Mesenchymal stem cell (in vitro differentiated cells and primary cell): ENCODE measurements around the gene ZNF521.

ENCODE experiments used
- DNase-seq: peaks from one replicate; pipeline ENCODE4 v3.0.0-alpha.2; 2013
- H2AFZ ChIP-seq: one replicate; pipeline ENCODE4 v1.6.1; 2013; ENCODE audit warnings: low read depth, mild to moderate bottlenecking, control low read depth, inconsistent platforms, low read length, moderate library complexity
- H2AK5ac ChIP-seq: 2 replicates; pipeline ENCODE4 v1.6.1; 2013; ENCODE audit warnings: low read length, moderate library complexity, mild to moderate bottlenecking, inconsistent platforms; ENCODE audit not compliant: severe bottlenecking
- H2BK120ac ChIP-seq: one replicate; pipeline ENCODE4 v1.6.1; 2013; ENCODE audit warnings: low read depth, mild to moderate bottlenecking, inconsistent platforms, low read length, moderate library complexity
- H2BK12ac ChIP-seq, 2 experiments: one replicate each; pipeline ENCODE4 v1.6.1; 2013; ENCODE audit warnings: inconsistent platforms in 2 of 2, low read length in 2 of 2, mild to moderate bottlenecking in 2 of 2, moderate library complexity in 2 of 2, control low read depth in 1 of 2
- H2BK15ac ChIP-seq: one replicate; pipeline ENCODE4 v1.6.1; 2013; ENCODE audit warnings: mild to moderate bottlenecking, low read depth, inconsistent platforms; ENCODE audit not compliant: poor library complexity, severe bottlenecking
- H2BK5ac ChIP-seq: 2 replicates; pipeline ENCODE4 v1.6.1; 2013; ENCODE audit warnings: low read depth, mild to moderate bottlenecking, low read length, control low read depth, inconsistent platforms; ENCODE audit not compliant: poor library complexity, severe bottlenecking
- H3K14ac ChIP-seq, 2 experiments: one replicate each; pipeline ENCODE4 v1.6.1; 2013; ENCODE audit warnings: inconsistent platforms in 2 of 2, low read length in 2 of 2, control low read depth in 1 of 2, mild to moderate bottlenecking in 1 of 2, moderate library complexity in 1 of 2
- H3K18ac ChIP-seq, 2 experiments: one replicate each; pipeline ENCODE4 v1.6.1; 2013; ENCODE audit warnings: inconsistent platforms in 2 of 2, low read length in 2 of 2, control low read depth in 1 of 2, low read depth in 1 of 2, mild to moderate bottlenecking in 1 of 2
- H3K23ac ChIP-seq, 2 experiments: one replicate each; pipeline ENCODE4 v1.6.1; 2013; ENCODE audit warnings: inconsistent platforms in 2 of 2, low read length in 2 of 2, mild to moderate bottlenecking in 2 of 2, moderate library complexity in 2 of 2, control low read depth in 1 of 2
- H3K27ac ChIP-seq: 2 replicates; pipeline ENCODE4 v1.5.1; 2013; ENCODE audit warnings: mild to moderate bottlenecking, moderate library complexity, low read length, control low read depth, inconsistent platforms; ENCODE audit not compliant: poor library complexity, severe bottlenecking
- H3K27me3 ChIP-seq, 2 experiments: 2 replicates each; pipeline versions ENCODE4 v1.6.1 to v1.7.0; 2013; ENCODE audit warnings: low read length in 2 of 2, mild to moderate bottlenecking in 2 of 2, moderate library complexity in 2 of 2, control low read depth in 1 of 2, inconsistent platforms in 1 of 2; ENCODE audit not compliant: control insufficient read depth in 1 of 2, insufficient read depth in 1 of 2
- H3K36me3 ChIP-seq, 2 experiments: 2 replicates each; pipeline versions ENCODE4 v1.6.1 to v1.7.0; 2013; ENCODE audit warnings: low read length in 2 of 2, control low read depth in 1 of 2, inconsistent platforms in 1 of 2, low read depth in 1 of 2, mild to moderate bottlenecking in 1 of 2; ENCODE audit not compliant: insufficient read depth in 2 of 2, control insufficient read depth in 1 of 2
- H3K4ac ChIP-seq, 2 experiments: one replicate each; pipeline ENCODE4 v1.6.1; 2013; ENCODE audit warnings: inconsistent platforms in 2 of 2, low read length in 2 of 2, mild to moderate bottlenecking in 2 of 2, moderate library complexity in 2 of 2, control low read depth in 1 of 2, low read depth in 1 of 2
- H3K4me1 ChIP-seq: 2 replicates; pipeline ENCODE4 v1.6.1; 2013; ENCODE audit warnings: low read depth, low read length, control low read depth; ENCODE audit not compliant: control insufficient read depth, insufficient read depth
- H3K4me2 ChIP-seq: 2 replicates; pipeline ENCODE4 v1.6.1; 2013; ENCODE audit warnings: low read length, mild to moderate bottlenecking, inconsistent platforms; ENCODE audit not compliant: poor library complexity, severe bottlenecking
- H3K4me3 ChIP-seq, 2 experiments: 2 replicates each; pipeline versions ENCODE4 v1.5.1 to v1.7.0; 2013; ENCODE audit warnings: low read length in 2 of 2, mild to moderate bottlenecking in 2 of 2, control low read depth in 1 of 2, low read depth in 1 of 2; ENCODE audit not compliant: insufficient read depth in 1 of 2
- H3K79me1 ChIP-seq: replicated peaks from 2 replicates; pipeline ENCODE4 v1.6.1; 2013; ENCODE audit warnings: mild to moderate bottlenecking, control low read depth, low read length, inconsistent platforms; ENCODE audit not compliant: poor library complexity, severe bottlenecking
- H3K9ac ChIP-seq: 2 replicates; pipeline ENCODE4 v1.7.0; 2013; ENCODE audit warnings: mild to moderate bottlenecking, low read length, moderate library complexity
- H3K9me3 ChIP-seq: 2 replicates; pipeline ENCODE4 v1.7.0; 2013; ENCODE audit warnings: mild to moderate bottlenecking, low read length; ENCODE audit not compliant: control insufficient read depth
- H4K8ac ChIP-seq: one replicate; pipeline ENCODE4 v1.6.1; 2013; ENCODE audit warnings: inconsistent platforms, mild to moderate bottlenecking, low read length, moderate library complexity
- H4K91ac ChIP-seq: one replicate; pipeline ENCODE4 v1.6.1; 2013; ENCODE audit warnings: mild to moderate bottlenecking, low read length, inconsistent platforms
- WGBS: methylation state at CpG from one replicate; pipeline ENCODE4 v1.1.7; 2013; ENCODE audit warnings: mixed read lengths; 5-methylcytosine and 5-hydroxymethylcytosine counted together

ZNF521 gene

DNA sequence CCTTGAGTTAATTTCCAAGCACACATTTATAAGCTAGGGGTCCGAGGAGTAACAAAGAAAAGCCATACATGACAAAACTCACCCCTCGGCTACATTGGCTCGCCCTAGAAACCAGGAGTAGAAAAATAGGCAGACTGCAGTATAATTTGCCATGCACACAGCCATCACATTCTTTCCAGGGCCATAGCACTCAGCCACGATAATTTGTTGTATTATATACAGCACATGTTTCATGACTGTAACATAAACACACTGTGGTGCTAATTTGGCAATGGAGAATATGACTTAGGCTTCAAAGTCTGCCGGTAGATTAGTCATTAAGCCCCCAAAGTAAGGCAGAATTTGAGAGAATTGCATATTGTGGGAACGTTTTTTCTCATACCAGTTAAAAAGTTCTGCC is 254.9 kb downstream of the ZNF521 start:
- Histone ChIP-seq H3K9ac (no peak overlapping the region), H2BK12ac (no peak overlapping the region), H3K18ac (no peak overlapping the region), H3K79me1 (peaks cover 10% of the 10 kb centered on the region), H2BK15ac (no peak overlapping the region), H4K91ac (no peak overlapping the region), H2BK5ac (no peak overlapping the region), H3K4ac (no peak overlapping the region), H2AFZ (no peak overlapping the region), H3K27me3 (no peaks in the 10 kb centered on the region), H2BK120ac (no peak overlapping the region), H3K14ac (no peak overlapping the region), H4K8ac (no peak overlapping the region), H3K36me3 (no peaks in the 10 kb centered on the region), H3K9me3 (no peaks in the 10 kb centered on the region), H3K27ac (no peak overlapping the region), H3K4me3 (no peak overlapping the region), H2AK5ac (no peak overlapping the region), H3K23ac (no peak overlapping the region), H3K4me1 (no peaks in the 10 kb centered on the region), H3K4me2 (no peak overlapping the region)
- WGBS = 49% methylated on average over 3 of the region's 6 CpGs
- DNase-seq = peak; percentile 67

DNA sequence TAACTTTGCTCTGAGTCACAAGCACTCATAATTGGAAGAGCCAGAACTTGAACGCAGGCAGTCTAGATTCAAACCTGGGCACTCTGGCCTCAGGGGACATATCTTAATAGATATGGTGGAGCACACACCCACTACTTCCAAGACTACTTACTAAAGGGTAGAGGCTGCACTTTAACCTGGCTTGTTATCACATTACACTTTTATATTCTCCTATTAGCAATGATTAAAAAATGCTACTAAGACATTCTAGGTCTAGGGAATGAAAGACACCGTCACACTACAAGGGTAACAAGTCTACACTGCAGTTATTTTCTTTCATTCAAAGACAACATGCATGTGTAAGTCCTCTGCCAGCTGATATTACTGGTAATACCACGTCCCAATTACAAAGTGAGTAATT is 258.8 kb downstream of the ZNF521 start:
- DNase-seq = no peak
- Histone ChIP-seq H3K36me3 (peaks cover 3 to 36% of the 10 kb centered on the region in 2 experiments), H3K4me1 (no peaks in the 10 kb centered on the region), H3K4me3 (no peak overlapping the region), H2BK120ac (no peak overlapping the region), H3K27me3 (no peaks in the 10 kb centered on the region), H2BK12ac (no peak overlapping the region), H2BK5ac (no peak overlapping the region), H3K4me2 (no peak overlapping the region), H3K4ac (no peak overlapping the region), H2BK15ac (no peak overlapping the region), H3K9ac (no peak overlapping the region), H3K14ac (no peak overlapping the region), H3K79me1 (peaks cover 8% of the 10 kb centered on the region), H4K8ac (no peak overlapping the region), H4K91ac (no peak overlapping the region), H3K18ac (no peak overlapping the region), H3K23ac (no peak overlapping the region), H3K27ac (no peak overlapping the region), H2AFZ (no peak overlapping the region), H2AK5ac (no peak overlapping the region), H3K9me3 (no peaks in the 10 kb centered on the region)
- 88% methylated on average over 2 of the region's 3 CpGs for WGBS

DNA sequence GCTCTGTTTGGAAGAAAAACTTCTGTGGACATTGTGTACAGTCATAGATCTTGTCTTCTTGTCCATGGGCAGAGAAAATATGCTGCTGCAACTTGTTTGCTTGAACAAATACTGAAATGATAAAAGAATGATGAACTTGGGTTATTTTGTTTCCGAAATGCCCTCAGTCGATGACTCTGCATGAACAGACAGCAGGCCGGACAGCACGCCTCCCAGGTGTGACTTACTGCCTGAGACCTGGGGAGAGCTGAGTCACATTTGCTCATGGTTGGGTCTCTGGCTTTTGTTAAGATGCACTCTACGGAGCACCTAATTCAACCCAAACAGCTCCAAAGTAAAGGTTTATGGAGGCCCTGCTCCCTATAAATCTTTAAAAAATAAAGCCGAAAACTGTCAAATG is 262.5 kb downstream of the ZNF521 start:
- no peak overlapping the region for H3K4me2 ChIP-seq
- H3K79me1 ChIP-seq = no peaks in the 10 kb centered on the region
- no peak overlapping the region for H3K18ac ChIP-seq
- no peak overlapping the region for H2AK5ac ChIP-seq
- DNase-seq = no peak
- no peak overlapping the region for H2BK120ac ChIP-seq
- no peak overlapping the region for H4K91ac ChIP-seq
- H3K27ac ChIP-seq = no peak overlapping the region
- no peak overlapping the region for H2AFZ ChIP-seq
- no peak overlapping the region for H4K8ac ChIP-seq
- no peak overlapping the region for H2BK12ac ChIP-seq
- no peak overlapping the region for H3K23ac ChIP-seq
- no peak overlapping the region for H3K9ac ChIP-seq
- no peaks in the 10 kb centered on the region for H3K4me1 ChIP-seq
- no peaks in the 10 kb centered on the region for H3K27me3 ChIP-seq
- H3K4ac ChIP-seq = no peak overlapping the region
- no peak overlapping the region for H2BK15ac ChIP-seq
- H2BK5ac ChIP-seq = no peak overlapping the region
- H3K4me3 ChIP-seq = no peak overlapping the region
- H3K9me3 ChIP-seq = no peaks in the 10 kb centered on the region
- peaks cover 3 to 58% of the 10 kb centered on the region in 2 experiments for H3K36me3 ChIP-seq
- no peak overlapping the region for H3K14ac ChIP-seq
- 92% methylated on average over 6 of the region's 6 CpGs for WGBS

DNA sequence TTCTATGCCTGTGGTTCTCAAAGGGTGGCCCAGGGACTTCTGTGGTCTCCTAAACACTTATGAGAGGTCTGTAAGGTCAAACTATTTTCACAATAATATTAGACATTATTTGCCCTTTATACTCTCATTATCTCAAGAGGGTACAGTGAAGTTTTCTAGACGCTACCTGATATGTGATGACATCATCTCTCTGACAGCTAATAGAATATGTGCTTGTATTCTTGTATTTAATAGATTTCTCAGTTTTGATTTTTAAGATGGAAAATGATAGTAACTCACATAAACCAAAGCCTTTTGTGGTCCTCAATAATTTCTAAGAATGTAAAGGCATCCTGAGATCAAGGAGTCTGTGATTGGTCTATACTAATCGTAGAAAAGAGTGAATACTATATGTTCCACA is 265.1 kb downstream of the ZNF521 start:
- WGBS = no CpG with 5 or more reads among the region's 2 CpGs

More for the DNA sequence above, 265.1 kb downstream of the ZNF521 start:
- H4K91ac ChIP-seq = no peak overlapping the region
- no peak overlapping the region for H2BK15ac ChIP-seq
- H3K14ac ChIP-seq = no peak overlapping the region
- H3K27ac ChIP-seq = no peak overlapping the region
- no peaks in the 10 kb centered on the region for H3K27me3 ChIP-seq
- DNase-seq = no peak
- H3K4me3 ChIP-seq = no peak overlapping the region
- no peak overlapping the region for H2BK12ac ChIP-seq
- peaks cover 3 to 63% of the 10 kb centered on the region in 2 experiments for H3K36me3 ChIP-seq
- H4K8ac ChIP-seq = no peak overlapping the region
- no peak overlapping the region for H3K4me2 ChIP-seq
- no peak overlapping the region for H2AFZ ChIP-seq
- H3K18ac ChIP-seq = no peak overlapping the region
- no peaks in the 10 kb centered on the region for H3K9me3 ChIP-seq
- no peak overlapping the region for H2BK5ac ChIP-seq
- no peaks in the 10 kb centered on the region for H3K4me1 ChIP-seq
- H3K4ac ChIP-seq = no peak overlapping the region
- H3K79me1 ChIP-seq = no peaks in the 10 kb centered on the region
- no peak overlapping the region for H3K9ac ChIP-seq
- H3K23ac ChIP-seq = no peak overlapping the region
- no peak overlapping the region for H2AK5ac ChIP-seq
- no peak overlapping the region for H2BK120ac ChIP-seq
